GM19324 (cell line): ENCODE data around the gene MAGI2.

Source experiments
- ATAC-seq: cut with Tn5 transposase; IDR thresholded peaks from one replicate; pipeline ENCODE4 v1.9.1; 2021; ENCODE audit warnings: mild to moderate bottlenecking, moderate library complexity; ENCODE audit not compliant: unreplicated experiment, low FRiP score

Gene MAGI2

GRCh38 chr7:78862411-78862900, 591.0 kb downstream of the MAGI2 start:
- no peak for ATAC-seq

GRCh38 chr7:78852951-78853350, 600.5 kb downstream of the MAGI2 start:
- no peak for ATAC-seq

- ATAC-seq: no peak
Measured at GRCh38 chr7:78850093-78850740, 603.2 kb downstream of the MAGI2 start.

- ATAC-seq: no peak
Measured at GRCh38 chr7:78845155-78845554, 608.3 kb downstream of the MAGI2 start.

GRCh38 chr7:78842068-78842467, 611.4 kb downstream of the MAGI2 start:
- ATAC-seq: no peak

GRCh38 chr7:78835897-78836296, 617.6 kb downstream of the MAGI2 start:
- ATAC-seq: no peak

- ATAC-seq: no peak
Measured at GRCh38 chr7:78828317-78828716, 625.1 kb downstream of the MAGI2 start.

GRCh38 chr7:78803501-78804127, 649.9 kb downstream of the MAGI2 start:
- no peak for ATAC-seq

GRCh38 chr7:78794101-78794500, 659.4 kb downstream of the MAGI2 start:
- no peak for ATAC-seq

- no peak for ATAC-seq
Measured at GRCh38 chr7:78792624-78793023, 660.8 kb downstream of the MAGI2 start.

GRCh38 chr7:78792006-78792405, 661.5 kb downstream of the MAGI2 start:
- ATAC-seq: no peak

GRCh38 chr7:78788464-78788863, 665.0 kb downstream of the MAGI2 start:
- no peak for ATAC-seq

GRCh38 chr7:78787854-78788253, 665.6 kb downstream of the MAGI2 start:
- no peak for ATAC-seq

- ATAC-seq: no peak
Measured at GRCh38 chr7:78786055-78786454, 667.4 kb downstream of the MAGI2 start.

GRCh38 chr7:78783179-78783962, 670.1 kb downstream of the MAGI2 start:
- ATAC-seq: no peak

- no peak for ATAC-seq
Measured at GRCh38 chr7:78780560-78780959, 672.9 kb downstream of the MAGI2 start.

- ATAC-seq: no peak
Measured at GRCh38 chr7:78779788-78780187, 673.7 kb downstream of the MAGI2 start.

GRCh38 chr7:78777829-78778228, 675.6 kb downstream of the MAGI2 start:
- no peak for ATAC-seq

- no peak for ATAC-seq
Measured at GRCh38 chr7:78770422-78771410, 682.8 kb downstream of the MAGI2 start.

- ATAC-seq: peak; percentile 65
Measured at GRCh38 chr7:78769481-78770101, 683.9 kb downstream of the MAGI2 start.
